ENCODE data around the gene UTP20.

The UTP20 gene

DNA sequence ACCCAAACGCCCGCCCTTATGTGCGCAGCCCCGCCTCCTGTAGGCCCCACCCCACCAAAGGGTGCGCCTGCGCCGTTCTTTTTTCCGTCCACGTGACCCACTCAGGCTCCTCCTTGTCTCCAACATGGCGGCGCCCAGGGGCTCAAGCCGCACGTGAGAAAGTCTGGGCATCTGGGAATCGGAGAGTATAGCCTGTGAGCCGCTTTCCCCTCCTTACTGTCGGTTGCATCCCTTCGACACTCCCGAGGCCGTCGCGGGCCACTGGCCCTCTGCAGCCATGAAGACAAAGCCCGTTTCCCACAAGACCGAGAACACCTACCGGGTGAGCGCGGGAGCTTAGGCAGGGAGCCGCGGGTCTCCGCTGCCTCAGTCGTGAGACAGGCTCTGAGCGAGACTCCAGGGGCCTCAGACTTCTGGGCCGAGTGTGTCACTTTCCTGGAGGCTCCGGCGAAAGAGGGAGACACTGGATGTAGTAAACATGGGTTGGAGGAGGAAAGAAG is at the start of gene UTP20:
Gene UTP20, plus strand, starts transcription at position 100 of the 500 bp plus-strand sequence. Its CDS starts 178 bp downstream, at position 278.
- DNase-seq = peak; percentile 90

GRCh38 chr12:101230547-101230946 is 49.4 kb upstream of the UTP20 start:
- DNase-seq = no peak

DNA sequence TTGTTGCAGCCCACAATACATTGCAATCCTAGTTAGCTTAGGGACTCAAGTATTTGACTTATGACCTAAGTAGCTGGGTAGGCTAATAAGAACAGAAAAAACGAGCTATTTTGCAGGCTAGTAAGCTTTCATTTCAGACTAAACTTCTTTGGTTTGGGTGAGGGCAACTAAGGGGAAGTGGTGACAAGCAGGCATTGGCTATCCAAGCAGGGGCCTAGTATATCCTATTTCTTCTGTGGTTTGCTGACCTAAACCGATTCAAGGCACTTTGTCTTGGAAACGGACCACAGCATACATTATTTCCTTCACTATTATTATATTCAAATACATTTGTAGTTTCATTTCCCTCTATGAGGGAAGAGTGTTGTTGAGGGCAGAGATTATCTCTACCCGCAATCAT is 48.3 kb upstream of the UTP20 start:
- DNase-seq = no peak

DNA sequence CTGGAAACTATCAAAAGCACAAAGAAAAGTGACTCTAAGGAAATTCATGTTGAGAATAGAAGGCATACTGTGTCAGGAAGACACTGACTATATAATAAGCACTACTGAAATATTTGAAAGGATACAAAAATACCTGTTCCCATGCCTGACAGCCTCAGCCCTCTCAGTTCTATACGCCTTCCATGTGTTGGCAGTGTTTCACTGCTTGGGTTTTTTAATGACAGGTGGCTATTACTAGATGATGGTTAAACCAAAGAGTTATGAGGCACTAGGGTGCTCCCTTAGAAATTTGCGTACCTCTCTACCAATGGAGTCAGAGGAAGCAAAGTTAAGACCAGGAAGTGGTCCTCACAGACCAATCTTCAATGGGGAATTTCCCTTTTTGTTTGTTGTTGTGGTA is 44.2 kb upstream of the UTP20 start:
- DNase-seq = no peak

- no peak for DNase-seq
Measured at GRCh38 chr12:101238306-101238705, 41.6 kb upstream of the UTP20 start.

GRCh38 chr12:101238800-101239329 is 41.0 kb upstream of the UTP20 start:
- no peak for DNase-seq

DNA sequence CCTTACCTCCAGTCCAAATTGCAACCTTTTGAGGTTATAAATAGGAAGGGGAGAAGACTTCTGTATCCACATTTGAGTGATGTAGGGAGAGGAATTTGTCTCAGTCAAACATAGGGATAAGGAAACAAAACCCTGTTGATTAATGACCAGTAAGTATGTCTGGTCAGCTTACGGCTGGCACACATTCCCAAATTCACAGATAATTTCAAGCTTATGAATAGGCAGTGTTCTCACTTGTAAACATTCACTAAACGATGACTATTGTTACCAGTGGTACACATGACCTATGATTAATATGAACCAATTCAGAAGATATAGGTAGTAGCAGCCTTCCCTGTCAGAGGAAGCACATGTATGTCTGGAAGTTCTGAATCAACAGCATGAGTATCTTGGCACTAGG is 36.8 kb upstream of the UTP20 start:
- no peak for DNase-seq

GRCh38 chr12:101243616-101244015 is 36.3 kb upstream of the UTP20 start:
- no peak for DNase-seq

GRCh38 chr12:101256266-101256665 is 23.6 kb upstream of the UTP20 start:
- DNase-seq = no peak

DNA sequence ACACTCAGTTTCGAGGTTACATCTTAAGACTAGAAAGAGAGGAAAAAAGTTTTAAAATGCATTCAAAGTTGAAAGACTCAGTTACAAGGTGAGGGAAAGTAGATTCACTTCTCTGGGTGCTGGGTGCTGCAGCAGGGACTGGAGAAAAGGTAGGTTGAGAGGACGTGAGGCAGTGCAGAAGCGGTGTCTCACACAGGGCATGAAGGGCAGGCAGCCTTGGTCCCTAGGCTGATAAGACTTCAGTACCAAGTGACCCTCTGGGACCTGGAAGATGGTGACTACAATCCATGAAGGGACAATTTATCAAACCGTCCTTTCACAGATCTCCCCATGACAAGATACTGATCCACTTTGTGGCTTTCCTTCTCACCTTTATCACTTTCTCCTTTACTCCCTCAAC is 22.5 kb upstream of the UTP20 start:
- no peak for DNase-seq

GRCh38 chr12:101267111-101267510 is 12.8 kb upstream of the UTP20 start:
- no peak for DNase-seq

DNA sequence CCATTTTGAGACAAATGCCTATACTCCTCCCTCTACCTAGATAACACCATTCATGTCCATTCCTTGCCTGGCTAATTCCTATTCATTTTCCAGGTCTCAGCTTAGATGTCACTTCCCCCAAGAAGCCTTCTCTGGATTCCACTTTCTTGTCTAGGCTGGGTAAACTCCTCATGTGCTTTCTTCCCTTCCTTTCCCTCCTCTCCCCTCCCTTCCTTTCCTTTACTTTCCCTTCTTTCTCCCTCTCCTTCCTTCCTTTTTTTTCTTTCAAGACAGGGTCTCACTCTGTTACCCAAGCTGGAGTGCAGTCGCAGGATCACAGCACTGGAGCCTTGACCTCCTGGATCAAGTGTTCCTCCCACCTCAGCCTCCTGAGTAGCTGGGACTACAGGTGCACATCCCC is 3.5 kb upstream of the UTP20 start:
- no peak for DNase-seq

- DNase-seq = no peak
Measured at GRCh38 chr12:101277443-101277842, 2.5 kb upstream of the UTP20 start.

- DNase-seq = no peak
Measured at GRCh38 chr12:101287357-101287756, 7.5 kb downstream of the UTP20 start.

DNA sequence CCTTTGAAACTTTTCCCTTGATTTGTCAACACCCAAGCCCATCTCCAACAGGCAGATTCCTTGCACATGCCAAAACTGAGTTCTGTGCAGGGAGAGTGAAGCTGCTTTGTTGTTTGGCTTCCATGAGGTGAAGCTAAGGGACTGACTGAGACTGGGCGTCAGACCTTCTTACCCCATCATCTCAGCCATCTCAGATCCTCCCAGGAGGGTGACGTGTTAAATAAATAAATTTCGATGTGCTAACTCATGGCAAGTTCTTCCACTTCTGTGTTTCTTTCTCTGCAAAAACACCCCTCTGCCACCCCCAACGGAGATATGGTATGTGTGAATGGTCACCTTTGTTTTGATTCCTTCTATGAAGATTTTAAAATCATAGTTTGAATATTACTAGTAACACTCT is 17.8 kb downstream of the UTP20 start:
- DNase-seq = no peak

DNA sequence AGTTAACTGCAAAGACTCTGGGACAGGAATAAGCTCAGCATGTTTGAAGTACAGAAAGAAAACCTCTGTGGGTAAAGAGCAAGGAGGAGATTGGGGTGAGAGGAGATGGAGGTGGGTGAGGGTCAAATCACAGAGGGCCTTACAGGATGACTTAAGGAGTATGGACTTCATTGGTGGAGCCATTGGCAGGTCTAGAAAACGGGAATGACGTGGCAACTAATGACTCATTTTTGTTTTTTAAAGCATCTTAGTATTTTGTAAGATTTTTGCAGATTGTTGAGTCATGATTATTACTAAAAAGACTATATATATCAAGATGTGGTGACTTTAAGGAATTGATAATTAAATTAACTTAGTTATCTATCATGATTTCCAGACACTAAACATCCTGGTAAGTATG is 18.5 kb downstream of the UTP20 start:
- no peak for DNase-seq

DNA sequence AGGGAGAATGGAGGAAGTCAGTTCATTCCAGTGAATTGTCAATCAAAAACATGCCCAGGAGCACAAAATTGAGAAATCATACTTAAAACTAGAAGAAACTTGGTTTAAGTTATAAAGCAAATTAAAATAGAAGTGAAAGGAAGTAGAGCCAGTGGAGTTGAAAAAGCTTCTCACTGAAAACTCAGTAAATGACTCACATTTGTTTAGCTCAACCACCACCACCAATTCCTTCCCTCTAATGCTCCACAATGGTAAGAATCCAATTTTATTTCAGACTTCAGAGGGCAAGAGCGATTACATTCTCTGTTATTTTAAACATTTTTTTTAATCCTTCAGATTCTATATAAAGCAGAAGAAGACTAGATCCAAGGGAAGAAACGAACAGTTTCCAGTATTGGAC is 19.4 kb downstream of the UTP20 start:
- DNase-seq = no peak

DNA sequence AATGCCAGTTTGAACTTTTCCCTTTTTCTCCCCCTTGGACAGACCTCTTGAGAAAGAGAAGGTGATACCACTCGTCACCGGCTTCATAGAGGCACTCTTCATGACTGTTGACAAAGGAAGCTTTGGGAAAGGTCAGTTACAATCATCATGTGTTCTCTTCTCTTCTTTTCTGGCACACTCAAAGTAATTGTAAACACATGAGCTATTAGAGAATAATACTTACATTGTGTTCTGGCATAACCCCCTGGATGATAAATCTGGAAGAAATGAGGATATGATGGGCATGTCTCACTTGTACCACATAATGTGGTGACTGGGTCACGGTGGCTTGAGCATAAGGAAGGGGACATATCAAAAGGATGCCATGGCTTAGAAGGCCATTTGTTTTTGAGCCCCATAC is 20.0 kb downstream of the UTP20 start:
- no peak for DNase-seq

DNA sequence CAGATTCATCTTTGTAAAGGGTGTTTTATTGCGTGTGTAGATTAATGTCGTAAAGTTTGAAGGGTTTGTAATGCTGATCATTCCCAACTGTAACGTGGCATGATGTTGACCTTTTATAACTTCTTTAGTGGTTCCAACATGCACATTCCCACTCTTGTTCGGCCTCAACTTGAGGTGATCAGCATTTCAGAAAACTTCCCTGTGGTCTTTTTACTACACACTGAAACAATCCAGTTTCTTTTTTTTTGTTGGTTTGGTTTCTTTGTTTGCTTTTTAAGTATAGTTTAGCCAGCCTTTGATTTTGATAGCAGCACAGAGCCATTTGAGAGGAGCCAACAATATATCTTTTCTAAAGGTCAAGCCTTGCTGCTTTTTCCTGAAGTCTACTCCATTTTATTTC is 22.8 kb downstream of the UTP20 start:
- DNase-seq = no peak

- no peak for DNase-seq
Measured at GRCh38 chr12:101305226-101305779, 25.4 kb downstream of the UTP20 start.

- DNase-seq = no peak
Measured at GRCh38 chr12:101305794-101306193, 25.9 kb downstream of the UTP20 start.

DNA sequence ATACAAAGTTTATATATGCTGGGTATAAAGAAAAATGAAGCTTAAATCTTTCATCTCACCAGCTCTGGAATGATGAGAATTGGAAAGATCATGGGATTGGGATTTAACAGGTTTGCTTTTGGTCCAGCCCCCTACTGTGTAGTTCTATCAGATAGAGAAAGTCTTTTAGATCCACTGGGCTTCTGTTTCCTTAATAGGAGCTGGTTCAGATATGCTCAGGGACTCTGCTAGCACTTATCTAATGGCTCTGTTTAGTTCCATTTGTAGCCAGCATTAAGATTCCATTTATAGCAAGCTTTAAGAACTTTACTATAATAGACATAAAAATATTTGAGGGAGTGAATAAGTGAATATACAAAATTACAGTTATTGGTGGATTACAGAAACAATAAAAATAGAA is 42.6 kb downstream of the UTP20 start:
- no peak for DNase-seq

DNA sequence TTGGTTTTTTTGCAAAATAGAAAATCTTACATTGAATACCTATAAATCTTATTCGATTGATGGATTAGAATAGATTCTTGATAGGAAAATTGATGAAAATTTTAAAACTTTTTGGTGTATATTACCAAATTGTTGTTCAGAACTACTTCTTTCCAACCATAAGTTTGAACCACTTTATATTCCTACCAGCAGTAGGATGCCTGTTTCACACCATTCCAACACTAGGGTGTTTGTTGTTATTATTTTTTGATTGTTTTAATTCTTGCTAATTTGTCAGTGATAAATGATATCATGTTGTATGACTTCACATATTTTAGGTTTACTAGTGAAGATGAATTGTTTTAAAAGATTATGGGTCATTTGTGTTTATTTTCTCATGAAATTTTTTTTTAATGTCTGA is 43.4 kb downstream of the UTP20 start:
- no peak for DNase-seq

- no peak for DNase-seq
Measured at GRCh38 chr12:101325590-101325989, 45.7 kb downstream of the UTP20 start.

- no peak for DNase-seq
Measured at GRCh38 chr12:101327051-101327450, 47.1 kb downstream of the UTP20 start.
